B cell (primary cell): ENCODE measurements around the gene TBX20. TPM values are rescaled to one million over a fixed set of nuclear protein-coding genes. Genes with fewer than 3 reads are reported as not detected.

Source experiments
- ATAC-seq: fragments of 200-7000 bp; cut with Tn5 transposase; one replicate; pipeline ENCODE4 v1.10.0; 2021; ENCODE audit warnings: low read depth, mild to moderate bottlenecking, moderate number of reproducible peaks, moderate library complexity
- CTCF ChIA-PET: fragments of 350-600 bp; sonication (Branson Sonifier 250); formaldehyde crosslinking; loops from one replicate; lab custom pipeline; 2021; ENCODE audit warnings: antibody characterized with exemption, inconsistent platforms; lab: Charles Lee
- POLR2A ChIA-PET: fragments of 350-600 bp; sonication (Branson Sonifier 250); formaldehyde crosslinking; loops from one replicate; lab custom pipeline; 2021; ENCODE audit warnings: antibody characterized with exemption; lab: Charles Lee
- DNase-seq: peaks from one replicate; pipeline ENCODE4 v3.0.0; 2013
- H2AFZ ChIP-seq: 2 replicates; pipeline ENCODE4 v1.6.1; 2012; ENCODE audit warnings: mild to moderate bottlenecking, low read depth, low read length; ENCODE audit not compliant: insufficient read depth, poor library complexity, severe bottlenecking
- H3K27ac ChIP-seq, 2 donors: 1 replicate in 1 of 2; 2 replicates in 1 of 2; pipeline ENCODE4 v1.5.1; 2012 to 2013; ENCODE audit warnings: low read length in 2 of 2, mild to moderate bottlenecking in 2 of 2, moderate library complexity in 1 of 2
- H3K27me3 ChIP-seq, 4 experiments: fragments of 200-600 bp in 1 of 4; sonication (generic) in 1 of 4; replicated peaks in 1 of 4; 1 replicate in 2 of 4; 2 replicates in 2 of 4; pipeline versions ENCODE4 v1.6.1 to v1.7.0; 2013 to 2016; ENCODE audit warnings: low read length in 3 of 4, mild to moderate bottlenecking in 2 of 4, mixed read lengths in 1 of 4, moderate library complexity in 1 of 4; ENCODE audit not compliant: insufficient read depth in 4 of 4, control insufficient read depth in 3 of 4; ENCODE audit errors: control extremely low read depth in 1 of 4
- H3K36me3 ChIP-seq, 2 experiments: replicated peaks in 1 of 2; 1 replicate in 1 of 2; 2 replicates in 1 of 2; pipeline versions ENCODE4 v1.6.1 to v1.7.1; 2013; ENCODE audit warnings: low read length in 1 of 2; ENCODE audit not compliant: insufficient read depth in 2 of 2, control insufficient read depth in 1 of 2; ENCODE audit errors: control extremely low read depth in 1 of 2, extremely low read depth in 1 of 2
- H3K4me1 ChIP-seq, 2 donors: fragments of 200-600 bp in 1 of 2; sonication (generic) in 1 of 2; 1 replicate in 1 of 2; 2 replicates in 1 of 2; pipeline versions ENCODE4 v1.5.1 to v1.6.1; 2013 to 2017; ENCODE audit warnings: low read length in 2 of 2; ENCODE audit not compliant: control insufficient read depth in 2 of 2, insufficient read depth in 2 of 2
- H3K4me2 ChIP-seq: replicated peaks from 2 replicates; pipeline ENCODE3; 2012; ENCODE audit warnings: mild to moderate bottlenecking, low read depth, low read length; ENCODE audit not compliant: poor library complexity, severe bottlenecking
- H3K4me3 ChIP-seq, 5 experiments: fragments of 200-600 bp in 1 of 5; sonication (generic) in 1 of 5; 1 replicate in 3 of 5; 2 replicates in 2 of 5; pipeline versions ENCODE4 v1.5.1 to v1.7.0; 2011 to 2016; ENCODE audit warnings: low read length in 4 of 5, mild to moderate bottlenecking in 4 of 5, low read depth in 2 of 5, control low read depth in 1 of 5, moderate library complexity in 1 of 5; ENCODE audit not compliant: insufficient read depth in 1 of 5; ENCODE audit errors: control extremely low read depth in 1 of 5, extremely low read depth in 1 of 5
- H3K79me2 ChIP-seq: fragments of 200-600 bp; sonication (generic); one replicate; pipeline ENCODE4 v1.6.0; 2016; ENCODE audit warnings: low read length; ENCODE audit not compliant: control insufficient read depth, insufficient read depth
- H3K9ac ChIP-seq: fragments of 200-600 bp; sonication (generic); 2 replicates; pipeline ENCODE4 v1.6.1; 2017; ENCODE audit warnings: mild to moderate bottlenecking, low read length, moderate library complexity
- H3K9me3 ChIP-seq, 3 donors: one replicate each; pipeline versions ENCODE4 v1.6.1 to v1.7.1; 2013; ENCODE audit warnings: low read length in 2 of 3; ENCODE audit not compliant: control insufficient read depth in 2 of 3, insufficient read depth in 1 of 3; ENCODE audit errors: control extremely low read depth in 1 of 3
- H4K20me1 ChIP-seq: 2 replicates; pipeline ENCODE4 v1.6.0; 2012; ENCODE audit warnings: mild to moderate bottlenecking, low read length; ENCODE audit not compliant: insufficient read depth, control insufficient read depth, poor library complexity, severe bottlenecking
- H3K27ac Mint-ChIP-seq: one replicate; pipeline ENCODE4 v1.8.0; 2021; ENCODE audit warnings: mixed read lengths
- H3K27me3 Mint-ChIP-seq: one replicate; pipeline ENCODE4 v1.8.0; 2021; ENCODE audit warnings: mixed read lengths
- H3K4me1 Mint-ChIP-seq: one replicate; pipeline ENCODE4 v1.8.0; 2021; ENCODE audit warnings: mixed read lengths
- H3K4me3 Mint-ChIP-seq: one replicate; pipeline ENCODE4 v1.8.0; 2021; ENCODE audit warnings: mixed read lengths
- H3K9me3 Mint-ChIP-seq: one replicate; pipeline ENCODE4 v1.8.0; 2022; ENCODE audit warnings: mixed read lengths; ENCODE audit not compliant: insufficient read depth
- EZH2 ChIP-seq: IDR thresholded peaks from 2 replicates; pipeline ENCODE4 v1.6.1; 2012; ENCODE audit warnings: borderline replicate concordance, low read depth, mild to moderate bottlenecking, moderate library complexity, low read length; ENCODE audit not compliant: insufficient read depth, poor library complexity, severe bottlenecking
- WGBS: methylation state at CpG from one replicate; pipeline ENCODE4 v1.1.5; 2013; ENCODE audit warnings: missing lambda C conversion rate; ENCODE audit not compliant: insufficient coverage; 5-methylcytosine and 5-hydroxymethylcytosine counted together
- intact Hi-C: fragments of 100-400 bp; cut with micrococcal nuclease; formaldehyde crosslinking; loops from one replicate; pipeline ENCODE4 v1.10.0; 2022
- polyA plus RNA-seq: library from polyadenylated mRNA; depleted of rRNA; stranded (reverse); fragments of >200 nt; gene quantifications from 2 replicates; pipeline ENCODE4 v1.2.3, GENCODE V29; 2012
- total RNA-seq, 2 donors: library from RNA; stranded (reverse); fragments of 120-200 nt in 1 of 2; gene quantifications; 1 replicate in 1 of 2; 2 replicates in 1 of 2; pipeline versions ENCODE4 v1.2.3 to v1.2.4, GENCODE V29; 2013 to 2022
- TF ChIP-seq, protein P1 (sequence below): fragments of 200-600 bp; IDR thresholded peaks from one replicate; pipeline ENCODE4 v1.8.0; 2022; ENCODE audit warnings: antibody characterized with exemption, mild to moderate bottlenecking

TBX20 gene
- total and polyA plus RNA-seq, 2 donors (not counting 1 experiment from before 2014, with no cell fraction given), result 0.25 TPM; not detected in 1

DNA sequence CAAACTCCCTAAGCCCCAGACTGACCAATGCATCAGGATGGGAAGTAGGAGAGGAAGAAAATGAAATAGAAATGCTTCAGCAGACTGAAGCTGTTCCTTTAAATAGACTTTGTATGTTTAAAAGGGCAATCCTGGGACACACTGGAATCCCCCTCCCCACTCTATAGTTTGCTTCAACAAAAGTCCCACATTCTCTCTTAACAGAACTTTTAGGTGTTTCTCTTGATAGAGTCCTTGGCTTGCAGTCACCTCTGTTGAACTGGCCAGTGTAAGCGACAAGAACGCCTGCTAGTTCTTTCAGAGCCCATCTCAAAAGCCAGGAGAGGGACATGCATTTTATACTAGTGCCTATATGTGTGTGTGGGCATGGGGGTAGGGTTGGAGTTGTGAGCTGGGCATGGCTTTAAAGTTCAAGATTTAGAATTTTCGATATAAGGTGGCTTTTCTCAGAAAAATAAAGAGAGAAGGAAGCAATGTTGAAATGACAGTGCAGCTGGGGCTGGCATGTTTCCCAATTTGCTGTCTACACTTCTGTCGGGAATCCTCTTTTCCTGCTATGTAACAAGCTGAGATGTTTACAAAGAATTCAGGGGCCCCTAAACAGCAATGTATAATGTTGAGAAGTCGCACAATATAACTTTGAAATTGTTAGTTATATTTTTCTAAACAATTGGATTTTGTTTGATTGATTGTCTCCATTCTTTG, 2.1 kb downstream of the TBX20 start:
- H3K27ac Mint-ChIP-seq, result no peak overlapping the region

DNA sequence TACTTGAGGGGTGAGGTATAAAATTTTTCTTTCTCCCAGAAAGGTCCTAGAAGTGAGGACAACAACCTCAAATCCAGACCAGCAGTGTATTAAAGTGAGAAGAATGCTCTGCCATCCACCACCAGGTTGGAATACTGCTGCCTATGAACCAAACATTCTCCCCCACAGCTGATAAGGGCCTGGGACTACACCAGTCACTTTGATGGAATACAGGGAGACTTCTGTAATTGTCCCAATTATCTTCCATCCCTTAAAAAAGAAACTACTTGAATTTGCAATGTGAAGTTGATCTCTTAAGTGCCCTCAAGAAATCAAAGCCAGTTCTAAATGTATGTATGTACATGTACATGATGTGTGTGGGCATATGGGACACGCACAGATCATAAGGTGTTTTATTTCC, 3.0 kb downstream of the TBX20 start:
- H3K4me1 Mint-ChIP-seq, result peaks cover 11% of the 10 kb centered on the region

More for the DNA sequence above, 2.1 kb downstream of the TBX20 start:
- Mint-ChIP-seq H3K9me3 (no peaks in the 10 kb centered on the region), H3K4me1 (peaks cover 11% of the 10 kb centered on the region), H3K4me3 (peak overlapping the region; percentile 26), H3K27me3 (peaks cover 75% of the 10 kb centered on the region)
- H3K9ac ChIP-seq, result no peak overlapping the region
- 4% methylated on average over 3 of the region's 5 CpGs for WGBS
- ChIA-PET CTCF (no interaction called here), POLR2A (no interaction called here)
- H4K20me1 ChIP-seq, result no peaks in the 10 kb centered on the region
- intact Hi-C loops, result no loop called here
- H3K4me1 ChIP-seq, result peaks cover 17 to 31% of the 10 kb centered on the region in 2 donors
- ATAC-seq (no peak), DNase-seq (no peak)
- TF ChIP-seq EZH2, result no peak
- TF ChIP-seq, protein P1, sequence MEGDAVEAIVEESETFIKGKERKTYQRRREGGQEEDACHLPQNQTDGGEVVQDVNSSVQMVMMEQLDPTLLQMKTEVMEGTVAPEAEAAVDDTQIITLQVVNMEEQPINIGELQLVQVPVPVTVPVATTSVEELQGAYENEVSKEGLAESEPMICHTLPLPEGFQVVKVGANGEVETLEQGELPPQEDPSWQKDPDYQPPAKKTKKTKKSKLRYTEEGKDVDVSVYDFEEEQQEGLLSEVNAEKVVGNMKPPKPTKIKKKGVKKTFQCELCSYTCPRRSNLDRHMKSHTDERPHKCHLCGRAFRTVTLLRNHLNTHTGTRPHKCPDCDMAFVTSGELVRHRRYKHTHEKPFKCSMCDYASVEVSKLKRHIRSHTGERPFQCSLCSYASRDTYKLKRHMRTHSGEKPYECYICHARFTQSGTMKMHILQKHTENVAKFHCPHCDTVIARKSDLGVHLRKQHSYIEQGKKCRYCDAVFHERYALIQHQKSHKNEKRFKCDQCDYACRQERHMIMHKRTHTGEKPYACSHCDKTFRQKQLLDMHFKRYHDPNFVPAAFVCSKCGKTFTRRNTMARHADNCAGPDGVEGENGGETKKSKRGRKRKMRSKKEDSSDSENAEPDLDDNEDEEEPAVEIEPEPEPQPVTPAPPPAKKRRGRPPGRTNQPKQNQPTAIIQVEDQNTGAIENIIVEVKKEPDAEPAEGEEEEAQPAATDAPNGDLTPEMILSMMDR, result no peak
- H3K9me3 ChIP-seq, result peaks cover 2 to 42% (median 17%) of the 10 kb centered on the region in 3 donors
- no peaks in the 10 kb centered on the region for H3K36me3 ChIP-seq
- no peak overlapping the region for H3K4me3 ChIP-seq
- no peak overlapping the region for H3K27ac ChIP-seq
- H2AFZ ChIP-seq, result no peak overlapping the region
- H3K79me2 ChIP-seq, result no peaks in the 10 kb centered on the region
- H3K4me2 ChIP-seq, result no peak overlapping the region
- peaks cover 0 to 74% (median 70%) of the 10 kb centered on the region in 4 experiments for H3K27me3 ChIP-seq

More for the DNA sequence above, 3.0 kb downstream of the TBX20 start:
- ChIA-PET CTCF (no interaction called here), POLR2A (no interaction called here)
- intact Hi-C loops, result no loop called here
- H3K4me2 ChIP-seq, result no peak overlapping the region
- Mint-ChIP-seq H3K27ac (no peak overlapping the region), H3K9me3 (no peaks in the 10 kb centered on the region), H3K4me3 (no peak overlapping the region), H3K27me3 (peaks cover 68% of the 10 kb centered on the region)
- peaks cover 17 to 27% of the 10 kb centered on the region in 2 donors for H3K4me1 ChIP-seq
- WGBS, result no CpG with 5 or more reads among the region's 1 CpG
- no peak for DNase-seq
- no peak for ATAC-seq
- TF ChIP-seq, protein P1, result no peak
- TF ChIP-seq EZH2, result no peak
- no peak overlapping the region for H3K9ac ChIP-seq
- H4K20me1 ChIP-seq, result no peaks in the 10 kb centered on the region
- no peaks in the 10 kb centered on the region for H3K36me3 ChIP-seq
- no peak overlapping the region for H3K4me3 ChIP-seq
- H3K9me3 ChIP-seq, result peaks cover 2 to 34% (median 17%) of the 10 kb centered on the region in 3 donors
- no peak overlapping the region for H2AFZ ChIP-seq
- H3K27me3 ChIP-seq, result peaks cover 0 to 66% (median 64%) of the 10 kb centered on the region in 4 experiments
- no peak overlapping the region for H3K27ac ChIP-seq
- no peaks in the 10 kb centered on the region for H3K79me2 ChIP-seq
